HG03575 (cell line): Measurements from ENCODE around the gene ATXN7L1.

ENCODE experiments used
- ATAC-seq: cut with Tn5 transposase; IDR thresholded peaks from one replicate; pipeline ENCODE4 v1.9.1; 2021; ENCODE audit not compliant: unreplicated experiment, insufficient number of reproducible peaks, low FRiP score; ENCODE audit errors: extremely low read depth

The ATXN7L1 gene

GRCh38 chr7:105837765-105838626, 38.4 kb downstream of the ATXN7L1 start:
- no peak for ATAC-seq

- no peak for ATAC-seq
Observed at GRCh38 chr7:105835441-105835840, 41.0 kb downstream of the ATXN7L1 start.

GRCh38 chr7:105831824-105832535, 44.4 kb downstream of the ATXN7L1 start:
- ATAC-seq = no peak

GRCh38 chr7:105831302-105831620, 45.1 kb downstream of the ATXN7L1 start:
- ATAC-seq = no peak

GRCh38 chr7:105830405-105831301, 45.7 kb downstream of the ATXN7L1 start:
- no peak for ATAC-seq

- no peak for ATAC-seq
Observed at GRCh38 chr7:105829681-105830322, 46.6 kb downstream of the ATXN7L1 start.

GRCh38 chr7:105828141-105828540, 48.3 kb downstream of the ATXN7L1 start:
- ATAC-seq = no peak

- no peak for ATAC-seq
Observed at GRCh38 chr7:105827151-105827875, 49.1 kb downstream of the ATXN7L1 start.

- no peak for ATAC-seq
Observed at GRCh38 chr7:105826143-105826542, 50.3 kb downstream of the ATXN7L1 start.

- ATAC-seq = no peak
Observed at GRCh38 chr7:105825371-105825770, 51.0 kb downstream of the ATXN7L1 start.

GRCh38 chr7:105822806-105823205, 53.6 kb downstream of the ATXN7L1 start:
- ATAC-seq = no peak

- ATAC-seq = no peak
Observed at GRCh38 chr7:105821527-105821926, 54.9 kb downstream of the ATXN7L1 start.

GRCh38 chr7:105820363-105821066, 55.9 kb downstream of the ATXN7L1 start:
- no peak for ATAC-seq

GRCh38 chr7:105819559-105819958, 56.8 kb downstream of the ATXN7L1 start:
- no peak for ATAC-seq

- no peak for ATAC-seq
Observed at GRCh38 chr7:105816954-105817615, 59.3 kb downstream of the ATXN7L1 start.

GRCh38 chr7:105816266-105816843, 60.0 kb downstream of the ATXN7L1 start:
- ATAC-seq = no peak

- no peak for ATAC-seq
Observed at GRCh38 chr7:105815576-105815975, 60.8 kb downstream of the ATXN7L1 start.
